NT2/D1 (cell line): Measurements from ENCODE around the gene RASSF6.
"Not testable (repeated sequence)": the region's sequence is repeated elsewhere in the genome, so short reads cannot be mapped to it uniquely, and the experiment has no call there.

Source experiments
- SUZ12 ChIP-seq: IDR thresholded peaks from 2 replicates; pipeline ENCODE4 v1.6.1; 2011; ENCODE audit not compliant: insufficient read length, insufficient read depth; ENCODE audit errors: extremely low read depth
- YY1 ChIP-seq: IDR thresholded peaks from 2 replicates; pipeline ENCODE4 v1.6.1; 2011; ENCODE audit not compliant: insufficient read length, insufficient read depth
- ZNF274 ChIP-seq: IDR thresholded peaks from 2 replicates; pipeline ENCODE4 v1.6.1; 2011; ENCODE audit warnings: mild to moderate bottlenecking, low read depth, low read length

DNA sequence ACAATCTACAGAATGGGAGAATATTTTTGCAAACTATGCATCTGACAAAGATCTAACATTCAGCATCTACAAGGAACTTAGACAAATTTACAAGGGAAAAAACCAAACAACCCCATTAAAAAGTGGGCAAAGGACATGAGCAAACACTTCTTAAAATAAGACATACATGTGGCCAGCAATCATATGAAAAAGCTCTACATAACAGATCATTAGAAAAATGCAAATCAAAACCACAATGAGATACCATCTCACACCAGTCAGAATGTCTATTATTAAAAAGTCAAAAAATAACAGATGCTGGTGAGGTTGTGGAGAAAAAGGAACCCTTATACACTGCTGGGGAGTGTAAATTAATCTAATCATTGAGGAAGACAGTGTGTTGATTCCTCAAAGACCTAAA, 23.1 kb downstream of the RASSF6 start:
- not testable (repeated sequence) for TF ChIP-seq SUZ12, ZNF274, YY1
